Erythroblast (primary cell): Measurements from ENCODE around the gene FGF6.

Experiments
- GATA1 ChIP-seq: IDR thresholded peaks from 2 replicates; pipeline ENCODE4 v1.6.1; 2011; ENCODE audit warnings: low read depth, mild to moderate bottlenecking, control low read depth, low read length, moderate library complexity
- POLR2A ChIP-seq: IDR thresholded peaks from 2 replicates; pipeline ENCODE4 v1.6.1; 2011; ENCODE audit warnings: mild to moderate bottlenecking, low read length

DNA sequence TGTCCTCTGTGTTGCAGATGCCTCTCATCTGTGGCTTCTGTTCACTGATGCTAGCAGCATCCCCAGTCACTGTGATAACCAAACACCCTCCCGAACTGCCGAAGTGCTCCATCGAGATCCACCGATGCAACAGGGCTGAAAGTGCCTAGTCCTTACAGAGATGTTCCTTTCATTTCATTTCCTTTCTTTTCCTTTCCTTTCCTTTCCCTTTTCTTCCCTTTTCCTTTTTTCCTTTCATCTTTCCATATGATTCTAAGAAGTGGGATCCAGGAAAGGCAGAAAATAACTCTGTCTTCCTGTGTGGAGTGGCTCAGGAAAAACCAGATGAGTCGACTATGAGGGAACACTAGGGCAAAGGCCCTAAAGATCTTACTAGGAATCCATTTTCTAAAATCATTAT, 26.7 kb downstream of the FGF6 start:
- TF ChIP-seq POLR2A, result no peak
- TF ChIP-seq GATA1, result no peak
